Hepatocyte (in vitro differentiated cells): ENCODE data around the gene CCL11.

Source experiments
- EZH2 ChIP-seq: fragments of 200-600 bp; sonication (generic); IDR thresholded peaks from 2 replicates; pipeline ENCODE4 v1.6.1; 2016; ENCODE audit warnings: antibody characterized with exemption, mild to moderate bottlenecking, borderline replicate concordance
- TF ChIP-seq, protein P1 (sequence below): fragments of 200-600 bp; sonication (generic); IDR thresholded peaks from 2 replicates; pipeline ENCODE4 v1.5.1; 2016; ENCODE audit warnings: antibody characterized with exemption, mild to moderate bottlenecking; ENCODE audit not compliant: poor library complexity

GRCh38 chr17:34259146-34259545 lies 26.4 kb upstream of the CCL11 start:
- TF ChIP-seq, protein P1, sequence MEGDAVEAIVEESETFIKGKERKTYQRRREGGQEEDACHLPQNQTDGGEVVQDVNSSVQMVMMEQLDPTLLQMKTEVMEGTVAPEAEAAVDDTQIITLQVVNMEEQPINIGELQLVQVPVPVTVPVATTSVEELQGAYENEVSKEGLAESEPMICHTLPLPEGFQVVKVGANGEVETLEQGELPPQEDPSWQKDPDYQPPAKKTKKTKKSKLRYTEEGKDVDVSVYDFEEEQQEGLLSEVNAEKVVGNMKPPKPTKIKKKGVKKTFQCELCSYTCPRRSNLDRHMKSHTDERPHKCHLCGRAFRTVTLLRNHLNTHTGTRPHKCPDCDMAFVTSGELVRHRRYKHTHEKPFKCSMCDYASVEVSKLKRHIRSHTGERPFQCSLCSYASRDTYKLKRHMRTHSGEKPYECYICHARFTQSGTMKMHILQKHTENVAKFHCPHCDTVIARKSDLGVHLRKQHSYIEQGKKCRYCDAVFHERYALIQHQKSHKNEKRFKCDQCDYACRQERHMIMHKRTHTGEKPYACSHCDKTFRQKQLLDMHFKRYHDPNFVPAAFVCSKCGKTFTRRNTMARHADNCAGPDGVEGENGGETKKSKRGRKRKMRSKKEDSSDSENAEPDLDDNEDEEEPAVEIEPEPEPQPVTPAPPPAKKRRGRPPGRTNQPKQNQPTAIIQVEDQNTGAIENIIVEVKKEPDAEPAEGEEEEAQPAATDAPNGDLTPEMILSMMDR: no peak
- no peak for TF ChIP-seq EZH2
